Activated CD4-positive, alpha-beta T cell treated with anti-CD3 and anti-CD28 coated beads, Interleukin-2, amount 50 U/mL, for 16 hours (primary cell): ENCODE measurements around the gene MSH6.

Source experiments
- DNase-seq: peaks from one replicate; pipeline ENCODE4 v3.0.0-alpha.2; 2020

MSH6 gene

GRCh38 chr2:47784352-47784851 is 1.5 kb downstream of the MSH6 start:
- DNase-seq: no peak

GRCh38 chr2:47785986-47786385 is 3.0 kb downstream of the MSH6 start:
- no peak for DNase-seq

DNA sequence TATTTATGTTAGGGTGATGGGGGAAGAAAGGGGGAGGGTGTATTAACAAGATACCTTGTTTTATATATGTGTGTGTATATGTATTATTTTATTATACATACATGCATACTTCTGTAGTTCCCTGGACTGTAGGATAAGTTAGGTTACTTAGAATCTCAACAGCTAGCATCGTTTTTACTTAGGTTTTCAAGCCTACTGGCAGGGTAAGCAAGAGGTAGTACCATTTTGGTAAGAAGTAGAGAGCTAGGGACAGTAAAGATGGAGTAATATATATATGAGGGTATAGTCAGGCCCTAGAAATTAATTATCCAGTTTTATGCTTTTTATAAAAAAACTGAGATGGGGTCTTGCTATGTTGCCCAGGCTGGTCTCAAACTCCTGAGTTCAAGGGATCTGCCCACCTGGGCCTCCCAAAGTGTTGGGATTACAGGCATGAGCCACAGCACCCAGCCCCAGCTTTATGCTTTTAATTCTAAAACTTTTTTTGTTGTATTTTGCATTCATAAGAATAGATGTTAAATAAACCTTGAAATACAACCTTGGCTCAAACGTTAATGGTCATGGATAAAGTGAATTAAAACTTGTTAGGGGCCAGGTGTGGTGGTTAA is 13.2 kb downstream of the MSH6 start:
- no peak for DNase-seq

GRCh38 chr2:47798631-47799030 is 15.7 kb downstream of the MSH6 start:
- no peak for DNase-seq

GRCh38 chr2:47799031-47799609 is 16.2 kb downstream of the MSH6 start:
- DNase-seq: no peak

DNA sequence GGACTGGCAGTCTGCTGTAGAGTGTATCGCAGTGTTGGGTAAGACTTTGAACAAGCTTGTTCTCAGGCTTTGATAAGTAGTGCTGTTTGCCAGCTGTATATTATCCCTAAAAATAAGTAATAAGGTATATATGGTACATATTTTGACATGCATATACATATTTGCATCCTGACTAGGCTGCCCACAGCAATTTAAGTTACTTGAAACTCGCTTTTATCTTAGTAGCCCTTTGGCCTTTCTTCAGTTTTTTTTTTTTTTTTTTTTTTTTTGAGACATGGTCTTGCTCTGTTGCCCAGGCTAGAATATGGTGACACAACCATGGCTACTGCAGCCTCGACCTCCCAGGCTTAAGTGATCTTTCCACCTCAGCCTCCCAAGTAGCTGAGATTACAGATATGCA is 18.2 kb downstream of the MSH6 start:
- no peak for DNase-seq

DNA sequence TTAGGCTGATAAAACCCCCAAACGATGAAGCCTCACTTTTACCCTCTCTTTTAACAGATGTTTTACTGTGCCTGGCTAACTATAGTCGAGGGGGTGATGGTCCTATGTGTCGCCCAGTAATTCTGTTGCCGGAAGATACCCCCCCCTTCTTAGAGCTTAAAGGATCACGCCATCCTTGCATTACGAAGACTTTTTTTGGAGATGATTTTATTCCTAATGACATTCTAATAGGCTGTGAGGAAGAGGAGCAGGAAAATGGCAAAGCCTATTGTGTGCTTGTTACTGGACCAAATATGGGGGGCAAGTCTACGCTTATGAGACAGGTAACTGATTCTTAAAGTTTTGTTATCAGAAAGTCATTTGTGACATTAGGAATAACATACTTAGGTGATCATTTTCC is 20.4 kb downstream of the MSH6 start:
- no peak for DNase-seq

- DNase-seq: no peak
Observed at GRCh38 chr2:47803770-47804169, 20.8 kb downstream of the MSH6 start.

- DNase-seq: no peak
Observed at GRCh38 chr2:47805850-47806249, 22.9 kb downstream of the MSH6 start.

- DNase-seq: no peak
Observed at GRCh38 chr2:47808614-47809013, 25.7 kb downstream of the MSH6 start.

DNA sequence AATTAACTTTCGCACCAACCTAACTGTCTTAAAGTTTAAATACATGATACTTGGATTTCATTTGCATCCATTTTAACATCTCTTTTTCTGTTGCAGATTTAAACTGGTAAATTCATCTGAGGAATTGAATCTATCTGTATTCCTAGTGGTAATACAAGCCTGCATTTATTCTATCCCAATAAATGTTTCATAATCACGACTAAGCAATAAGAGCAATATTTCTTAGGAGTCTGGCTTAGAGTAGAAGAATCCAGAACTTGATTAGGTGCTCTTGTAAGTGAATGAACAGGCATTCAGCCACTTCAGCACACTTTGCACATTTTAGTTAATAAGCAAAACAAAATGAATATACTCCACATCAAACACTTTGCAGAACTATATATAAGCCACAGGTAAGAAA is 27.0 kb downstream of the MSH6 start:
- no peak for DNase-seq

DNA sequence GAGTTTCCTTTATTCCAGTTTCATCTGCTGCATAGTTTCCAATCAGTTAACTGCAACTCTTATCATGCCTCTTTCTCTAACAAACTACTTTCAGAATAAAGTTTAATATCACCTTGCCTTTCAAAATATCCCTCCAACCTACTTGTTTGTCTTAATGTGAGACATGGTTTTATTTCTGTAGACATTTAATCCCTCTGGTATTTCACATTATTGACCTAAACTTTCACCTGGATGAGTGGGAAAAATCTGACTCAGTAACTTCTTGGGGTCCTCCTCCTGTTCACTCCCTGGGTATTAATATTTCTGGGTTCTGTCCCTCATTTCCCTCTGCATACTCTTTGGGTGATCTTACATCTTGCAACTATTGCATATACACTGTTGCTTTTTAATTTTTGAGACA is 27.9 kb downstream of the MSH6 start:
- DNase-seq: no peak

DNA sequence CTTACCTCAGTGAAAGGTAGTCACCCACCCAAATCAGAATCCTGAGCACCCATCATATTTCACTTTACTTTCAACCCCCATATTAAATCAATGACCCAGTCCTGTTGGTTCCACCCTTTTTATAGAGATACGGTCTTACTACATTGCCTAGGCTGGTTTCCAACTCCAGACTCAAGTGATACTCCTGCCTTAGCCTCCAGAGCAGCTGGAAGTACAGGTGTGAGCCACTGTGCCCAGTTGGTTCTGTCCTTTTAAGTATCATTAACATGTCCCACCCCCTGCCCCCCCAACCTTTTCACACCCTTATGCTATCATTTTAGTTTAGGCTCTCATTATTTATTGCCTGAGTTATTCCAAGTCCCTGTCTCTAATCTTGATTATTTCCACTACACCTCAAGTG is 28.7 kb downstream of the MSH6 start:
- DNase-seq: no peak

GRCh38 chr2:47815764-47816163 is 32.8 kb downstream of the MSH6 start:
- no peak for DNase-seq

DNA sequence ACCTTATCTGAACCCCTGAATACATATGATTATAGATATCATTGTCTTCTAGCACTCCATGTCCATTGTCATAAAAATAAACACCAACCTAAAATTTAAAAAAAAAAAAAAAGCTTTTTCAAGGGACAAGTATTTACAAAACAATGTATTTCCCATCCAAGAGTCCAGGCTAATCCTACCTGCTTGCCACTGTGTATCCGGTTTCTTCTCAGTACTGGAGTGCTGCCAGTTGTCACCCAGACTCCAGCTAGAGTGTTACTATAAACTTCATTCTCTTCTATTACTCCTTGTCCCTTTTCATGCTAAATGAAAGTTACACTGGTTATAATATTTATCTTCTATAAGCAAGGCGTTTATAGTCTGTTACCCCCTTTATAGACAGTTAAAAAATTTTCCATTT is 35.8 kb downstream of the MSH6 start:
- no peak for DNase-seq

- DNase-seq: no peak
Observed at GRCh38 chr2:47819834-47820233, 36.9 kb downstream of the MSH6 start.

DNA sequence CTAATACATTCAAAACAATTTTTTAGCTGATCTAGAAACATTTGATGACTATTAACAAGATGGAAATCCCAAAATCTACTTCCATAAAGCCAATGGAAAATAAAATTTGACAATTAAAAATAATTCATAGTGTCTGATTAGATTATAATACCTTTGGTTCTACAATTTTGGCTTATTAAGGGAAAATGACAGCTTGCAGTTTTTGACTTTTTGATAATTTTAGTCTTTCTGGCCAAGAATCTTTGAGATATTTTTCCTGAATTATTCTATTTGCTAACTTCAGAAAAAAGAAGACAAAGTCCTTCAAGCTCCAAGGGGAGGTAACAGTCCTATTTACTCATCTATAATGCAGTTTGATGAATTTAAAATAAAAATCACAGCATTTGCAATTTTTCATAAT is 39.6 kb downstream of the MSH6 start:
- no peak for DNase-seq

- DNase-seq: peak; percentile 9
Observed at GRCh38 chr2:47833516-47833968, 50.6 kb downstream of the MSH6 start.

GRCh38 chr2:47838249-47838648 is 55.3 kb downstream of the MSH6 start:
- DNase-seq: no peak

- no peak for DNase-seq
Observed at GRCh38 chr2:47838686-47839085, 55.7 kb downstream of the MSH6 start.

DNA sequence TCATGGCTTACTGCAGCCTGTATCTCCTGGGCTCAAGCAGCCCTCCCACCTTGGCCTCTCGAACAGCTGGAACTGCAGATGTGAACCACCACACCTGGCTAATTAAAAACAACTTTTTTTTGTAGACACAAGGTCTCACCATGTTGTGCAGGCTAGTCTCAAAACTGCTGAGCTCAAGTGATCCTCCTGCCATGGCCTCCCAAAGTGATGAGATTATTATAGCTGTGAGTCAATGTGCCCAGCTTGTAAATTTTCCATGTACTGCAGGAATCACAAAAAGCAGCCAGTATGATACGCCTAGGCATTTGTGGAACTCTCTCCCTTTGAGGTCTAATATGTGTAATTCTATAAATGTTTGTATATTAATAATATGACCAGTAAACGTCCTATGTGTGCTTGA is 59.9 kb downstream of the MSH6 start:
- DNase-seq: no peak

DNA sequence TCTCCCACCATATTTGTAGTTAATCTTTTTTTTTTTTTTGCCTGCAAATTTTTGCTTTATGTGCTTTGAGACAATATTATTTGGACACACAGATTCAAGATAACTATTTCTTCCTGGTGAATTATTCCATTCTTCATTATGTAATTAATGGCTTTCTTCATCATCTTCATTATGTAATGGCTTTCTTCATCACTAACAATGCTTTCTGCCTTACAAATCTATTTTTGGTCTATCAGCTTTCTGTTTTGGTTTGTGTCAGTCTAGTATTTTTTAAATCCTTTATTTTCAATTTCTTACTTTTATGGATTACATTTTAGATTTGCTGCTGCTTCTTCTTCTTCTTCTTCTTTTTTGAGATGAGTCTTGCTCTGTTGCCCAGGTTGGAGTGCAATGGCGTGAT is 60.5 kb downstream of the MSH6 start:
- no peak for DNase-seq

- no peak for DNase-seq
Observed at GRCh38 chr2:47844162-47844561, 61.2 kb downstream of the MSH6 start.

DNA sequence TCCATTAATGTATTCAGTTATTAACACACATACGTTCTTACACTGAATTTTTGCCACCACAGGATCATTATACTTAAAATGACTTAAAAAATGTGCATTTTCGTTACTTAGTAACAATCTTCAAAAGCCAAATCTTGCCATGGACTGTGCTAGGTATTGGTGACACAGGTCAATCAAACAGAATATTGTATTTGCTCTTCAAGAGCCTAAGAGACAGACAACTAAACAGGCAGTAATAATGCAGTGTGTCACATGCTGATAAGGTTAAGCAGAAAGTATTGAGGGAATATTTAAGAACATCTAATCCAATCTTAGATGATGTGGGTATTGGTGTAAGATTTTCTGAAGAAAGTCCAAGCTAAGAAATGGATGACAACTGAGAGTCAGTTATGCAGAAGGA is 66.4 kb downstream of the MSH6 start:
- no peak for DNase-seq

DNA sequence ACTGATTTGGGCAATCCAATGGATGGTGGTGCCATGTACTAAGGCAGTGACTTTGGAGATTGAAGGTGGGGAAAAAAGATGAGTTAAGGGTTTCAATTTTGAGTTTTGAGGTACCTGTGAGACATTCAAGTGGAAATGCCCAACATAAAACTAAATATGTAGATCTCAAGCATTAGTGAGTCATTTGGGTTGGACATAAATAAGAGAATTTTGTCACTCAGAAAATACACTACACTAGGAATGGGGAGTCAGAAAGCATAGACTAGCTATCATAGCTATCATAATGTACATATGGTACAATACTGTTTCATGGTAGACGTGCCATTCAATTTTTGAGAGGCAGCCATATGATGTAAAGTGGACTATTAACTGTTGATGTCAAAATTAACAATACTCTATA is 67.3 kb downstream of the MSH6 start:
- DNase-seq: no peak
